IMR-90 (cell line): Measurements from ENCODE around the gene HS6ST3. TPM values are rescaled to one million over a fixed set of nuclear protein-coding genes. Genes with fewer than 3 reads are reported as not detected.

ENCODE experiments used
- ATAC-seq: fragments of 200-7000 bp; cut with Tn5 transposase; 2 replicates; pipeline ENCODE4 v1.9.1; 2020; ENCODE audit warnings: low read depth, mild to moderate bottlenecking, moderate library complexity
- BruUV-seq: library from RNA; stranded (reverse); fragments of 400-500 nt; replicated peaks from 2 replicates; lab custom pipeline; 2021; lab: Mats Ljungman, UMichigan
- CTCF ChIA-PET: fragments of 300-600 bp; formaldehyde crosslinking; extraction: SDS; loops from one replicate; lab custom pipeline; 2021; ENCODE audit warnings: antibody characterized with exemption; lab: Yijun Ruan, JAX
- POLR2A ChIA-PET: fragments of 300-600 bp; sonication (Branson Sonifier 250); formaldehyde crosslinking; loops from one replicate; lab custom pipeline; 2022; ENCODE audit warnings: antibody characterized with exemption; ENCODE audit not compliant: unreplicated experiment; lab: Charles Lee
- DNase-seq: peaks from one replicate; pipeline ENCODE4 v3.0.0; 2013
- H2AFZ ChIP-seq: replicated peaks from 2 replicates; pipeline ENCODE3; 2013; ENCODE audit warnings: low read length, mild to moderate bottlenecking; ENCODE audit not compliant: poor library complexity
- H2AK5ac ChIP-seq: 2 replicates; pipeline ENCODE4 v1.6.1; 2013; ENCODE audit warnings: low read depth, low read length, inconsistent platforms
- H2AK9ac ChIP-seq: replicated peaks from 2 replicates; pipeline ENCODE3; 2013; ENCODE audit warnings: mild to moderate bottlenecking, low read depth, low read length, moderate library complexity; ENCODE audit not compliant: poor library complexity
- H2BK120ac ChIP-seq: 2 replicates; pipeline ENCODE4 v1.6.1; 2013; ENCODE audit warnings: low read depth, low read length, inconsistent platforms
- H2BK15ac ChIP-seq: 3 replicates; pipeline ENCODE4 v1.6.1; 2013; ENCODE audit warnings: low read depth, low read length, inconsistent platforms
- H2BK20ac ChIP-seq: 2 replicates; pipeline ENCODE4 v1.6.1; 2013; ENCODE audit warnings: low read depth, mild to moderate bottlenecking, inconsistent platforms, low read length, moderate library complexity
- H2BK5ac ChIP-seq: 2 replicates; pipeline ENCODE4 v1.6.1; 2013; ENCODE audit warnings: mild to moderate bottlenecking, low read depth, low read length, inconsistent platforms; ENCODE audit not compliant: poor library complexity, severe bottlenecking
- H3K14ac ChIP-seq: replicated peaks from 2 replicates; pipeline ENCODE4 v1.6.1; 2013; ENCODE audit warnings: low read depth, low read length, inconsistent platforms
- H3K18ac ChIP-seq: 2 replicates; pipeline ENCODE4 v1.6.1; 2013; ENCODE audit warnings: low read depth, low read length, control low read depth
- H3K23ac ChIP-seq: 2 replicates; pipeline ENCODE4 v1.6.1; 2013; ENCODE audit warnings: low read depth, low read length, inconsistent platforms
- H3K27ac ChIP-seq: 2 replicates; pipeline ENCODE4 v1.5.1; 2013; ENCODE audit warnings: mild to moderate bottlenecking, control low read depth, low read length; ENCODE audit not compliant: insufficient read depth
- H3K27me3 ChIP-seq: 2 replicates; pipeline ENCODE4 v1.6.1; 2013; ENCODE audit warnings: low read length; ENCODE audit not compliant: control insufficient read depth, insufficient read depth
- H3K36me3 ChIP-seq: 2 replicates; pipeline ENCODE4 v1.6.1; 2013; ENCODE audit warnings: low read length, mixed read lengths; ENCODE audit not compliant: control insufficient read depth, insufficient read depth
- H3K4ac ChIP-seq: 2 replicates; pipeline ENCODE4 v1.6.1; 2013; ENCODE audit warnings: low read depth, low read length, inconsistent platforms
- H3K4me1 ChIP-seq: 2 replicates; pipeline ENCODE4 v1.6.1; 2013; ENCODE audit warnings: low read length, mixed read lengths; ENCODE audit not compliant: control insufficient read depth, insufficient read depth
- H3K4me2 ChIP-seq: 2 replicates; pipeline ENCODE4 v1.6.1; 2013; ENCODE audit warnings: low read depth, mild to moderate bottlenecking, control low read depth, low read length, moderate library complexity
- H3K4me3 ChIP-seq: 2 replicates; pipeline ENCODE4 v1.5.1; 2013; ENCODE audit warnings: low read depth, mild to moderate bottlenecking, control low read depth, low read length, moderate library complexity; ENCODE audit not compliant: insufficient read depth
- H3K56ac ChIP-seq: 2 replicates; pipeline ENCODE4 v1.6.1; 2013; ENCODE audit warnings: low read length, inconsistent platforms; ENCODE audit not compliant: insufficient read depth; ENCODE audit errors: extremely low read depth
- H3K79me1 ChIP-seq, 2 experiments: 2 replicates each; pipeline ENCODE4 v1.6.1; 2013; ENCODE audit warnings: low read length in 2 of 2, inconsistent platforms in 1 of 2, low read depth in 1 of 2
- H3K9ac ChIP-seq: 2 replicates; pipeline ENCODE4 v1.6.1; 2013; ENCODE audit warnings: low read depth, low read length, control low read depth
- H3K9me1 ChIP-seq: 2 replicates; pipeline ENCODE4 v1.6.1; 2013; ENCODE audit warnings: low read length, inconsistent platforms; ENCODE audit not compliant: insufficient read depth
- H3K9me3 ChIP-seq: 2 replicates; pipeline ENCODE4 v1.6.1; 2013; ENCODE audit warnings: low read length; ENCODE audit not compliant: control insufficient read depth, insufficient read depth
- H4K20me1 ChIP-seq: 2 replicates; pipeline ENCODE4 v1.6.1; 2013; ENCODE audit warnings: low read length, inconsistent platforms; ENCODE audit not compliant: insufficient read depth
- H4K5ac ChIP-seq: 2 replicates; pipeline ENCODE4 v1.6.1; 2013; ENCODE audit warnings: mild to moderate bottlenecking, low read depth, low read length, control low read depth
- H4K8ac ChIP-seq, 2 experiments: 2 replicates each; pipeline ENCODE4 v1.6.1; 2013; ENCODE audit warnings: low read depth in 2 of 2, low read length in 2 of 2, control low read depth in 1 of 2, inconsistent platforms in 1 of 2
- H4K91ac ChIP-seq: 2 replicates; pipeline ENCODE4 v1.6.1; 2013; ENCODE audit warnings: low read depth, low read length, inconsistent platforms; ENCODE audit not compliant: insufficient read depth
- MXI1 ChIP-seq: IDR thresholded peaks from 2 replicates; pipeline ENCODE4 v1.6.1; 2012; ENCODE audit warnings: low read depth, mild to moderate bottlenecking, low read length, moderate library complexity, borderline replicate concordance
- NFE2L2 ChIP-seq: fragments of 150-350 bp; IDR thresholded peaks from 2 replicates; pipeline ENCODE4 v1.6.1; 2016; ENCODE audit warnings: low read depth, mild to moderate bottlenecking, low read length
- WGBS, 2 experiments: methylation state at CpG; one replicate each; pipeline versions ENCODE4 v1.1.5 to v1.1.7; 2013; ENCODE audit warnings: missing lambda C conversion rate in 2 of 2; ENCODE audit not compliant: insufficient read length in 1 of 2; ENCODE audit errors: extremely low coverage in 2 of 2; 5-methylcytosine and 5-hydroxymethylcytosine counted together
- dilution Hi-C: fragments of 300-500 bp; cut with HindIII; formaldehyde crosslinking; loops from one replicate; pipeline ENCODE4 v1.14.3; 2018; ENCODE audit warnings: low sequenced_read_pairs; ENCODE audit not compliant: unreplicated experiment
- in situ Hi-C: fragments of 300-500 bp; cut with MboI; formaldehyde crosslinking; loops from 3 replicates; pipeline ENCODE4 v1.14.3; 2019; ENCODE audit warnings: low sequenced_read_pairs, inconsistent platforms, mixed read lengths
- intact Hi-C: fragments of 100-400 bp; cut with micrococcal nuclease; formaldehyde crosslinking; loops from 2 replicates; pipeline ENCODE4 v1.10.0; 2022
- polyA plus RNA-seq, 3 experiments: library from polyadenylated mRNA; depleted of rRNA; stranded (reverse); fragments of >200 nt; gene quantifications; 2 replicates each; pipeline ENCODE4 v1.2.3, GENCODE V29; 2012; ENCODE audit warnings: low replicate concordance in 1 of 3
- total RNA-seq: library from RNA; depleted of rRNA; stranded (reverse); fragments of >200 nt; gene quantifications from 2 replicates; pipeline ENCODE4 v1.2.3, GENCODE V29; 2012

The HS6ST3 gene
- total and polyA plus RNA-seq, 2 of the 4 experiments (the other 2 are of a cell fraction), result not detected

DNA sequence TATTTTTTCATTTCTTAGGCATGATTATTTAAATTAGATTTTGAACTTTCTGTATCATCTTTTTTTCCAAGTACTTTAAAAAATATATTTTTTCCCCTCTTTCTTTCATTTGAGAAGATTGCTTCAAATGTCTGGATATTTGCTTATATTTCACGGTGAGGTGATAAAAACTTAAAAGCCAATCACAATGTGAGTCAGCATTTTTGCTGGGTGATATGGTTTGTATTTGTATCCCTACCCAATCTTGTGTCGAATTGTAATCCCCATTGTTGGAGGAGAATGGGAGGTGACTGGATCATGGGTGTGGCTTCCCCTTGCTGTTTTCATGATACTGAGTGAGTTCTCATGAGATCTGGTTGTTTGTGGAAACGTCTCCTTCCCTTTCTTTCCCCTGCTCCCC lies 583.9 kb downstream of the HS6ST3 start:
- H2AFZ ChIP-seq, result no peak overlapping the region
- H3K9me3 ChIP-seq, result peaks cover 2% of the 10 kb centered on the region; the same call in 1 of the 2 replicates
- WGBS, 2 experiments, result no CpG with 5 or more reads among the region's 3 CpGs
- H3K56ac ChIP-seq, result no peak overlapping the region
- H2BK15ac ChIP-seq, result no peak overlapping the region
- H2BK20ac ChIP-seq, result no peak overlapping the region
- no peak overlapping the region for H2AK5ac ChIP-seq
- ChIA-PET POLR2A (no interaction called here), CTCF (no interaction called here)
- no peak for TF ChIP-seq MXI1
- TF ChIP-seq NFE2L2, result 0 out of 2 replicates have a peak, but pooled peaks have one; percentile 12
- in situ Hi-C loops (no loop called here), dilution Hi-C loops (no loop called here), intact Hi-C loops (no loop called here)
- ATAC-seq, result no peak
- no peak overlapping the region for H3K27ac ChIP-seq
- no peak overlapping the region for H3K4ac ChIP-seq
- H3K18ac ChIP-seq, result no peak overlapping the region
- no peak overlapping the region for H4K8ac ChIP-seq
- no peaks in the 10 kb centered on the region for H3K79me1 ChIP-seq
- no peaks in the 10 kb centered on the region for H4K20me1 ChIP-seq
- no peaks in the 10 kb centered on the region for H3K27me3 ChIP-seq
- H3K4me1 ChIP-seq, result no peaks in the 10 kb centered on the region
- no peak overlapping the region for H3K4me2 ChIP-seq
- no peak overlapping the region for H3K23ac ChIP-seq
- no peak overlapping the region for H2AK9ac ChIP-seq
- H3K9me1 ChIP-seq, result no peaks in the 10 kb centered on the region
- H2BK120ac ChIP-seq, result no peak overlapping the region
- H3K14ac ChIP-seq, result no peak overlapping the region
- H3K36me3 ChIP-seq, result no peaks in the 10 kb centered on the region
- no peak for DNase-seq
- no TSS peak for BruUV-seq
- no peak overlapping the region for H4K5ac ChIP-seq
- H3K4me3 ChIP-seq, result no peak overlapping the region
- H2BK5ac ChIP-seq, result no peak overlapping the region
- H4K91ac ChIP-seq, result no peak overlapping the region
- H3K9ac ChIP-seq, result no peak overlapping the region
